ENCODE results near the gene IQCH. TPM values are rescaled to one million over a fixed set of nuclear protein-coding genes. Genes with fewer than 3 reads are reported as not detected.
"Not testable (repeated sequence)": the region's sequence is repeated elsewhere in the genome, so short reads cannot be mapped to it uniquely, and the experiment has no call there.

Gene IQCH
- total and polyA plus RNA-seq, 7 donors: 0.36 to 3.8 (median 1.4) TPM

- WGBS, 2 donors: 59 to 83% methylated on average over 1 of the region's 1 CpG
- no peak for TF ChIP-seq POLR2AphosphoS5 (IDR thresholded peaks at IDR 0.05)
- no peak for DNase-seq
These were observed 167.7 kb downstream of the IQCH start for GRCh38 chr15:67422296-67422695.

GRCh38 chr15:67433495-67434099 lies 179.0 kb downstream of the IQCH start:
- Histone ChIP-seq H3K27ac (no peak overlapping the region), H3K36me3 (no peaks in the 10 kb centered on the region), H3K27me3 (no peaks in the 10 kb centered on the region), H3K4me1 (no peaks in the 10 kb centered on the region), H3K4me3 (no peak overlapping the region), H3K9me3 (no peaks in the 10 kb centered on the region)
- 63 to 69% methylated on average over 3 of the region's 3 CpGs for WGBS, 2 donors
- intact Hi-C loops (cut with DNase I): loop anchor here (1.0 kb wide), 1 partner anchor 487 kb away; no protein-coding TSS in a partner anchor
- TF ChIP-seq, protein P1, sequence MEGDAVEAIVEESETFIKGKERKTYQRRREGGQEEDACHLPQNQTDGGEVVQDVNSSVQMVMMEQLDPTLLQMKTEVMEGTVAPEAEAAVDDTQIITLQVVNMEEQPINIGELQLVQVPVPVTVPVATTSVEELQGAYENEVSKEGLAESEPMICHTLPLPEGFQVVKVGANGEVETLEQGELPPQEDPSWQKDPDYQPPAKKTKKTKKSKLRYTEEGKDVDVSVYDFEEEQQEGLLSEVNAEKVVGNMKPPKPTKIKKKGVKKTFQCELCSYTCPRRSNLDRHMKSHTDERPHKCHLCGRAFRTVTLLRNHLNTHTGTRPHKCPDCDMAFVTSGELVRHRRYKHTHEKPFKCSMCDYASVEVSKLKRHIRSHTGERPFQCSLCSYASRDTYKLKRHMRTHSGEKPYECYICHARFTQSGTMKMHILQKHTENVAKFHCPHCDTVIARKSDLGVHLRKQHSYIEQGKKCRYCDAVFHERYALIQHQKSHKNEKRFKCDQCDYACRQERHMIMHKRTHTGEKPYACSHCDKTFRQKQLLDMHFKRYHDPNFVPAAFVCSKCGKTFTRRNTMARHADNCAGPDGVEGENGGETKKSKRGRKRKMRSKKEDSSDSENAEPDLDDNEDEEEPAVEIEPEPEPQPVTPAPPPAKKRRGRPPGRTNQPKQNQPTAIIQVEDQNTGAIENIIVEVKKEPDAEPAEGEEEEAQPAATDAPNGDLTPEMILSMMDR (IDR thresholded peaks at IDR 0.05): peak; percentile 30 to 69 (median 60)
- no peak for TF ChIP-seq POLR2AphosphoS5 (IDR thresholded peaks at IDR 0.05)
- peak; percentile 69 for DNase-seq

More at GRCh38 chr15:67422296-67422695, 167.7 kb downstream of the IQCH start:
- Histone ChIP-seq H3K9me3 (no peaks in the 10 kb centered on the region), H3K4me3 (no peak overlapping the region), H3K4me1 (no peaks in the 10 kb centered on the region), H3K27ac (no peak overlapping the region), H3K27me3 (no peaks in the 10 kb centered on the region), H3K36me3 (peaks cover 0 to 13% (median 0%) of the 10 kb centered on the region in 4 donors)
- intact Hi-C loops (cut with DNase I): no loop called here

DNA sequence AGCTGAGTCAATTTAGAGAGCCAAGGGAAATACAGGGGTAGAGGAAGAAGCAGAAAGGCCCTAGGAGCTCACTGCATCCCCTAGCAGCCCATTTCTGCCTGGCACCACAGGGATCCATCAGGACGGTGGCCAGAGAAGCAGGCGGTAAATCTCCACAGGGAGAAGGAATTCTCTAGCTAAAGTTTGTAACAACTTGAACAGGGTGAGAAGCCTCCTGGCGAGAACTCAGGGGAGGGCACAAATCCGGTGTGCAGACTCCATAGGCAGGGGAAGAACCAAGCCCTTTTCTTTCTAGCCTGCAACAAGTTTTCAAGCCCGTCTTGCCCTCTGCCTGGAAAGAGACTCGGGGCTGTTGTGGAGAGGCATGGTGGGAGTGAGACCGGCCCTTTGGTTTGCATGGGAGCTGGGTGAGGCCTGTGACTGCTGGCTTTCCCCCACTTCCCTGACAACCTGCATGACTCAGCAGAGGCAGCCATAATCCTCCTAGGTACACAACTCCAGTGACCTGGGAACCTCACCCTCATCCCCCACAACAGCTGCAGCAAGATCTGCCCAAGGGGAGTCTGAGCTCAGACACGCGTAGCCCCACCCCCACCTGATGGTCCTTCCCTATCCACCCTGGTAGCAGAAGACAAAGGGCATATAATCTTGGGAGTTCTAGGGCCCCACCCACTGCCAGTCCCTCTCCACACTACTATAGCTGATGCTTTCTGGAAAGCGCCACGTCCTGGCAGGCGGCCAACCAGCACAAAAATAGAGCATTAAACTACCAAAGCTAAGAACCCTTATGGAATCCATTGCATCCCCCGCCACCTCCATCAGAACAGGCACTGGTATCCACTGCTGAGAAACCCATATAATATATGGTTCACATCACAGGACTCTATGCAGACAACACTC lies 182.0 kb downstream of the IQCH start:
- H3K4me1 ChIP-seq; intact Hi-C loops (cut with DNase I); H3K4me3 ChIP-seq; H3K9me3 ChIP-seq; H3K27me3 ChIP-seq; H3K27ac ChIP-seq; H3K36me3 ChIP-seq; DNase-seq: not testable (repeated sequence)
- WGBS, 2 donors: 62 to 87% methylated on average over 13 of the region's 13 CpGs

DNA sequence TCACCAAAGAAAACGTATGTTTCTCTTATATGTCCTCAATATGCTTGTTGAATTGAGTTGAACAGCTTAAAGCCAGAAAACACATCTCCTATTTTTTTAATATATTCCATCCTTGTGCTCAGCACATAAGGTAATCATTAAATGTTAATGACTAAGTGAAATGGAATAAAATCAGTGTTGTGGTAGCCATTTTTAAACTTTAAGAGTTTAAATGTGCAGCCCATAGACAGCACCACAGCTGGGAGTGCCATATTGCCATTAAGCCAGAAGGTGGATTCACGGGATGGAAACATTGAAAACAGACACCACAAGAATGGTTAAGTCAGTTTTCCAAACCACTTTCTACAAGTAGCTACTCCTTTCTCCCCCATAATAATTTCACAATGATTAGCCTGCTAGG lies 189.5 kb downstream of the IQCH start:
- H3K4me3 ChIP-seq: no peak overlapping the region
- no peaks in the 10 kb centered on the region for H3K4me1 ChIP-seq
- intact Hi-C loops (cut with DNase I): no loop called here
- TF ChIP-seq, protein P1 (IDR thresholded peaks at IDR 0.05): no peak
- TF ChIP-seq POLR2AphosphoS5 (IDR thresholded peaks at IDR 0.05): no peak
- TF ChIP-seq POLR2A (IDR thresholded peaks at IDR 0.05): no peak
- TF ChIP-seq EP300 (IDR thresholded peaks at IDR 0.05): no peak
- WGBS, 2 donors: 90 to 95% methylated on average over 2 of the region's 2 CpGs
- H3K9me3 ChIP-seq: no peaks in the 10 kb centered on the region
- H3K36me3 ChIP-seq: no peaks in the 10 kb centered on the region
- no peaks in the 10 kb centered on the region for H3K27me3 ChIP-seq
- H3K27ac ChIP-seq: no peak overlapping the region
- no peak for DNase-seq

DNA sequence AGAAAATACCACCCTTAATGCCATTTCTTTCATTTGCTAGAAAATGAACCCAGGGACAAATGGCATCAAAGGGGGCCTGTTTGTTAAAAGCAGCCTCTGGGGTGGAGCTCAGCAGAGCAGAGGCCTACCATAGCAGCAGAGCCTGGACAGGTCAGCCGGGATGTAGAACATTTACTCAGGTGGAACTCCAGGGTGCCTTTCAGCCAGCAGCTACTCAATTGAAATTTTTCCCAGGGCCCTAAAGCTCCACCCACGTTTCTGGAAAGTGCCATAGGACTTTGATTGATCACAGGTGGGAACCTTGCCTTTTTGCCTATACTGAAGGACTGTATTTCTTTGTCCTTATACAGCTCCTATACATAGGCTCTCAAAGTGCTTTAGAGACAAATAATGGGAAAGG lies 191.9 kb downstream of the IQCH start:
- no peaks in the 10 kb centered on the region for H3K4me1 ChIP-seq
- no peak for DNase-seq
- no peaks in the 10 kb centered on the region for H3K27me3 ChIP-seq
- intact Hi-C loops (cut with DNase I): no loop called here
- H3K9me3 ChIP-seq: no peaks in the 10 kb centered on the region
- 52 to 78% methylated on average over 2 of the region's 2 CpGs for WGBS, 2 donors
- TF ChIP-seq POLR2A (IDR thresholded peaks at IDR 0.05) (no peak), EP300 (IDR thresholded peaks at IDR 0.05) (no peak), POLR2AphosphoS5 (IDR thresholded peaks at IDR 0.05) (no peak)
- TF ChIP-seq, protein P1 (IDR thresholded peaks at IDR 0.05): no peak
- no peak overlapping the region for H3K4me3 ChIP-seq
- no peak overlapping the region for H3K27ac ChIP-seq
- H3K36me3 ChIP-seq: no peaks in the 10 kb centered on the region

- DNase-seq; H3K4me1 ChIP-seq; H3K27me3 ChIP-seq; H3K36me3 ChIP-seq; H3K27ac ChIP-seq; H3K4me3 ChIP-seq; H3K9me3 ChIP-seq; intact Hi-C loops (cut with DNase I): not testable (repeated sequence)
- 97% methylated on average over 4 of the region's 5 CpGs for WGBS, 2 donors
These were observed 193.8 kb downstream of the IQCH start for GRCh38 chr15:67448372-67448771.

GRCh38 chr15:67453703-67454102 lies 199.1 kb downstream of the IQCH start:
- H3K4me3 ChIP-seq; H3K36me3 ChIP-seq; H3K4me1 ChIP-seq; H3K27ac ChIP-seq; H3K27me3 ChIP-seq; H3K9me3 ChIP-seq; intact Hi-C loops (cut with DNase I); DNase-seq: not testable (repeated sequence)
- WGBS, 2 donors: 92 to 95% methylated on average over 11 of the region's 11 CpGs

Data from sigmoid colon (tissue), 7 donors.